ENCODE results near the gene SH3RF3.

Gene SH3RF3

GRCh38 chr2:109304731-109305470 is 175.9 kb downstream of the SH3RF3 start:
- H3K4ac ChIP-seq (ENCODE audit: low read length) = no peak overlapping the region
- no peak overlapping the region for H2BK15ac ChIP-seq (ENCODE audit: low read length)
- H3K4me2 ChIP-seq (ENCODE audit: insufficient read depth, low read length, poor library complexity, severe bottlenecking) = no peak overlapping the region
- no peak overlapping the region for H3K14ac ChIP-seq (ENCODE audit: low read length)
- H3K79me1 ChIP-seq (ENCODE audit: low read depth, low read length) = no peaks in the 10 kb centered on the region
- H4K91ac ChIP-seq (ENCODE audit: low read depth, low read length, poor library complexity) = no peak overlapping the region
- H3K27me3 ChIP-seq (ENCODE audit: control insufficient read depth in 3 of 3, insufficient read depth in 3 of 3, low read depth in 1 of 3, low read length in 3 of 3) = no peaks in the 10 kb centered on the region
- H3K4me3 ChIP-seq (ENCODE audit: low read length in 2 of 2) = no peak overlapping the region
- no peak overlapping the region for H2BK120ac ChIP-seq (ENCODE audit: low read depth, low read length)
- no peak overlapping the region for H2BK12ac ChIP-seq (ENCODE audit: low read length)
- H3K4me1 ChIP-seq (ENCODE audit: control insufficient read depth in 2 of 2, insufficient read depth in 1 of 2, low read depth in 1 of 2, low read length in 2 of 2) = peaks cover 3% of the 10 kb centered on the region in 2 donors
- DNase-seq (ENCODE audit: low spot score) = no peak
- no peaks in the 10 kb centered on the region for H3K9me3 ChIP-seq (replicated peaks in 1 of 2; ENCODE audit: control insufficient read depth in 2 of 2, insufficient read depth in 1 of 2, low read depth in 1 of 2, low read length in 2 of 2)
- H3K9ac ChIP-seq (ENCODE audit: low read depth, low read length, poor library complexity) = no peak overlapping the region
- H3K23ac ChIP-seq (ENCODE audit: low read depth, low read length, poor library complexity) = no peak overlapping the region
- H2AK5ac ChIP-seq (ENCODE audit: low read depth, low read length) = no peak overlapping the region
- no peak overlapping the region for H2BK5ac ChIP-seq (ENCODE audit: low read length)
- no peaks in the 10 kb centered on the region for H3K36me3 ChIP-seq (replicated peaks in 1 of 2; ENCODE audit: control insufficient read depth in 2 of 2, insufficient read depth in 2 of 2, low read length in 2 of 2)
- no peak overlapping the region for H2AFZ ChIP-seq (ENCODE audit: low read length)
- no peak overlapping the region for H3K27ac ChIP-seq (replicated peaks; ENCODE audit: low read length)
- WGBS, 2 donors (ENCODE audit: extremely low coverage in 2 of 2, insufficient read length in 2 of 2, insufficient replicate concordance in 1 of 2) = no CpG with 5 or more reads among the region's 13 CpGs
- no peak overlapping the region for H4K8ac ChIP-seq (ENCODE audit: low read depth, low read length)
- H3K18ac ChIP-seq (ENCODE audit: low read length) = no peak overlapping the region

DNA sequence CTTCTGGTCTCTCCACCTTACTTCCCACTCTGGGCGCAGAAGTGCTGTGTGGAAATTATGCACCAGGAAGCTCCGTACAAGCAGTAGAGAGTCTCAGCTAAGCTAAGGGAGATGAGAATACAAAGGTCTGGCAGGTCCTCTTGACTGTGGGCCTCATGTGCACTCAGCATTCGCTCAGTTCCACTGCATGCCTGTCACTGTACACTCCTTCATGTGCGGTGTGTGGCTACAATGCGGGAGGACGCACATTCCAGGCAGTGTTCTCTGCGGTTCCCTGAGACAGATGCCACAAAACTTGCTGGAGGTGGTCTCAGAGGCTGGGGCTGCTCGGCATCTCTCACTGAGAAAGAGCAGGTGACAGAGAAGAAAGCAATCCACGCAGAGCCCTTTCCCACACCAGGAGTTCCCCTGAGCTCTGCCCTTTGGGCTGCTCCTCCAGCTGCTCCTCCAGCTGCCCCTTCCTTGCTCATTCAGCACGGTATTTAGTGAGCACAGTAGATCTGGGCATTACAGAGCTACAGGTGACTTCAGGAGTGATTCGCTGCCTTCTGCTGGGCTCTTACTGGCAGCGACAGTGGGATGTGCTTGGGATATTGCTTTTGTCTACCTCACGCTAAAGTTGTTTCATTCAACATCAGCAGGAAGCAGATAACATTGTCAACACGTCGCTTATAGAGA is 176.6 kb downstream of the SH3RF3 start:
- no peak overlapping the region for H2BK5ac ChIP-seq (ENCODE audit: low read length)
- H2BK12ac ChIP-seq (ENCODE audit: low read length) = no peak overlapping the region
- H4K8ac ChIP-seq (ENCODE audit: low read depth, low read length) = no peak overlapping the region
- H3K4me3 ChIP-seq (ENCODE audit: low read length in 2 of 2) = no peak overlapping the region
- H3K4ac ChIP-seq (ENCODE audit: low read length) = no peak overlapping the region
- no peaks in the 10 kb centered on the region for H3K36me3 ChIP-seq (replicated peaks in 1 of 2; ENCODE audit: control insufficient read depth in 2 of 2, insufficient read depth in 2 of 2, low read length in 2 of 2)
- H2AFZ ChIP-seq (ENCODE audit: low read length) = no peak overlapping the region
- no peaks in the 10 kb centered on the region for H3K9me3 ChIP-seq (replicated peaks in 1 of 2; ENCODE audit: control insufficient read depth in 2 of 2, insufficient read depth in 1 of 2, low read depth in 1 of 2, low read length in 2 of 2)
- H3K79me1 ChIP-seq (ENCODE audit: low read depth, low read length) = no peaks in the 10 kb centered on the region
- no CpG with 5 or more reads among the region's 15 CpGs for WGBS, 2 donors (ENCODE audit: extremely low coverage in 2 of 2, insufficient read length in 2 of 2, insufficient replicate concordance in 1 of 2)
- H3K27ac ChIP-seq (replicated peaks; ENCODE audit: low read length) = no peak overlapping the region
- no peak overlapping the region for H3K23ac ChIP-seq (ENCODE audit: low read depth, low read length, poor library complexity)
- no peak overlapping the region for H2BK120ac ChIP-seq (ENCODE audit: low read depth, low read length)
- H3K4me1 ChIP-seq (ENCODE audit: control insufficient read depth in 2 of 2, insufficient read depth in 1 of 2, low read depth in 1 of 2, low read length in 2 of 2) = peaks cover 3% of the 10 kb centered on the region in 2 donors
- no peak overlapping the region for H2BK15ac ChIP-seq (ENCODE audit: low read length)
- H3K14ac ChIP-seq (ENCODE audit: low read length) = no peak overlapping the region
- no peak overlapping the region for H3K18ac ChIP-seq (ENCODE audit: low read length)
- DNase-seq (ENCODE audit: low spot score) = no peak
- H3K9ac ChIP-seq (ENCODE audit: low read depth, low read length, poor library complexity) = no peak overlapping the region
- H2AK5ac ChIP-seq (ENCODE audit: low read depth, low read length) = no peak overlapping the region
- no peaks in the 10 kb centered on the region for H3K27me3 ChIP-seq (ENCODE audit: control insufficient read depth in 3 of 3, insufficient read depth in 3 of 3, low read depth in 1 of 3, low read length in 3 of 3)
- no peak overlapping the region for H4K91ac ChIP-seq (ENCODE audit: low read depth, low read length, poor library complexity)
- H3K4me2 ChIP-seq (ENCODE audit: insufficient read depth, low read length, poor library complexity, severe bottlenecking) = no peak overlapping the region

DNA sequence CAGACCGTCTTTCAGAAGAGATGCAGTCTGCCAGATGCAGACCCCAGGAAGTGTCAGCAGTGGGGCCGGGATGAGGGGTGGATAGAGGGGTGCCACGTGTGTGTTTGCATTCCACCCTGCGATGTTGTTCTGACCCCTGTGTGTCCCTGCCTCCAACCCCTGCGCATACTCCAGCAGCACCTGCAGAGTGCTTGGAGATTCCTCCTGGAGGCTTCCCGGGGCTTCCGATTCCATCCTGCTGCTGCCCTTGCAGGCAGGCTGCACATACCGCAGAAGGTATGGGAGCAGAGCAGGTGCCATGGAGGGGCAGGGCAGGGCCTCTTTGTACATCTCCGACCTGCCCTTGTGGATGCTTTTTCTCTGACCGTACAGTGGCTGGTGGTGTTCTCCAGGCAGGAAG is 177.2 kb downstream of the SH3RF3 start:
- no CpG with 5 or more reads among the region's 10 CpGs for WGBS, 2 donors (ENCODE audit: extremely low coverage in 2 of 2, insufficient read length in 2 of 2, insufficient replicate concordance in 1 of 2)
- H3K27me3 ChIP-seq (ENCODE audit: control insufficient read depth in 3 of 3, insufficient read depth in 3 of 3, low read depth in 1 of 3, low read length in 3 of 3) = no peaks in the 10 kb centered on the region
- no peak overlapping the region for H3K27ac ChIP-seq (replicated peaks; ENCODE audit: low read length)
- no peak overlapping the region for H3K14ac ChIP-seq (ENCODE audit: low read length)
- H2BK120ac ChIP-seq (ENCODE audit: low read depth, low read length) = no peak overlapping the region
- no peak overlapping the region for H2BK12ac ChIP-seq (ENCODE audit: low read length)
- no peaks in the 10 kb centered on the region for H3K79me1 ChIP-seq (ENCODE audit: low read depth, low read length)
- no peak overlapping the region for H2BK5ac ChIP-seq (ENCODE audit: low read length)
- no peak overlapping the region for H2AFZ ChIP-seq (ENCODE audit: low read length)
- no peak overlapping the region for H2AK5ac ChIP-seq (ENCODE audit: low read depth, low read length)
- H3K9me3 ChIP-seq (replicated peaks in 1 of 2; ENCODE audit: control insufficient read depth in 2 of 2, insufficient read depth in 1 of 2, low read depth in 1 of 2, low read length in 2 of 2) = no peaks in the 10 kb centered on the region
- no peak overlapping the region for H3K4ac ChIP-seq (ENCODE audit: low read length)
- H4K91ac ChIP-seq (ENCODE audit: low read depth, low read length, poor library complexity) = no peak overlapping the region
- H4K8ac ChIP-seq (ENCODE audit: low read depth, low read length) = no peak overlapping the region
- H3K4me1 ChIP-seq (ENCODE audit: control insufficient read depth in 2 of 2, insufficient read depth in 1 of 2, low read depth in 1 of 2, low read length in 2 of 2) = peaks cover 3% of the 10 kb centered on the region in 2 donors
- H3K23ac ChIP-seq (ENCODE audit: low read depth, low read length, poor library complexity) = no peak overlapping the region
- no peaks in the 10 kb centered on the region for H3K36me3 ChIP-seq (replicated peaks in 1 of 2; ENCODE audit: control insufficient read depth in 2 of 2, insufficient read depth in 2 of 2, low read length in 2 of 2)
- no peak overlapping the region for H3K4me2 ChIP-seq (ENCODE audit: insufficient read depth, low read length, poor library complexity, severe bottlenecking)
- no peak overlapping the region for H3K4me3 ChIP-seq (ENCODE audit: low read length in 2 of 2)
- no peak for DNase-seq (ENCODE audit: low spot score)
- H2BK15ac ChIP-seq (ENCODE audit: low read length) = no peak overlapping the region
- no peak overlapping the region for H3K18ac ChIP-seq (ENCODE audit: low read length)
- no peak overlapping the region for H3K9ac ChIP-seq (ENCODE audit: low read depth, low read length, poor library complexity)

- Histone ChIP-seq H3K4me3 (ENCODE audit: low read length in 2 of 2) (no peak overlapping the region), H3K14ac (ENCODE audit: low read length) (no peak overlapping the region), H3K9ac (ENCODE audit: low read depth, low read length, poor library complexity) (no peak overlapping the region), H2AFZ (ENCODE audit: low read length) (no peak overlapping the region), H2BK12ac (ENCODE audit: low read length) (no peak overlapping the region), H2BK120ac (ENCODE audit: low read depth, low read length) (no peak overlapping the region), H4K91ac (ENCODE audit: low read depth, low read length, poor library complexity) (no peak overlapping the region), H3K23ac (ENCODE audit: low read depth, low read length, poor library complexity) (no peak overlapping the region), H3K27me3 (ENCODE audit: control insufficient read depth in 3 of 3, insufficient read depth in 3 of 3, low read depth in 1 of 3, low read length in 3 of 3) (no peaks in the 10 kb centered on the region), H3K27ac (replicated peaks; ENCODE audit: low read length) (no peak overlapping the region), H3K9me3 (replicated peaks in 1 of 2; ENCODE audit: control insufficient read depth in 2 of 2, insufficient read depth in 1 of 2, low read depth in 1 of 2, low read length in 2 of 2) (no peaks in the 10 kb centered on the region), H4K8ac (ENCODE audit: low read depth, low read length) (no peak overlapping the region), H3K79me1 (ENCODE audit: low read depth, low read length) (no peaks in the 10 kb centered on the region), H3K4me1 (ENCODE audit: control insufficient read depth in 2 of 2, insufficient read depth in 1 of 2, low read depth in 1 of 2, low read length in 2 of 2) (no peaks in the 10 kb centered on the region), H2AK5ac (ENCODE audit: low read depth, low read length) (no peak overlapping the region), H3K18ac (ENCODE audit: low read length) (no peak overlapping the region), H3K4me2 (ENCODE audit: insufficient read depth, low read length, poor library complexity, severe bottlenecking) (no peak overlapping the region), H2BK15ac (ENCODE audit: low read length) (no peak overlapping the region), H3K4ac (ENCODE audit: low read length) (no peak overlapping the region), H3K36me3 (replicated peaks in 1 of 2; ENCODE audit: control insufficient read depth in 2 of 2, insufficient read depth in 2 of 2, low read length in 2 of 2) (no peaks in the 10 kb centered on the region), H2BK5ac (ENCODE audit: low read length) (no peak overlapping the region)
- DNase-seq (ENCODE audit: low spot score) = no peak
- WGBS, 2 donors (ENCODE audit: extremely low coverage in 2 of 2, insufficient read length in 2 of 2, insufficient replicate concordance in 1 of 2) = no CpG with 5 or more reads among the region's 5 CpGs
These were observed 182.8 kb downstream of the SH3RF3 start for GRCh38 chr2:109311771-109312170.
